ENCODE measurements around the gene RFX6.

DNA sequence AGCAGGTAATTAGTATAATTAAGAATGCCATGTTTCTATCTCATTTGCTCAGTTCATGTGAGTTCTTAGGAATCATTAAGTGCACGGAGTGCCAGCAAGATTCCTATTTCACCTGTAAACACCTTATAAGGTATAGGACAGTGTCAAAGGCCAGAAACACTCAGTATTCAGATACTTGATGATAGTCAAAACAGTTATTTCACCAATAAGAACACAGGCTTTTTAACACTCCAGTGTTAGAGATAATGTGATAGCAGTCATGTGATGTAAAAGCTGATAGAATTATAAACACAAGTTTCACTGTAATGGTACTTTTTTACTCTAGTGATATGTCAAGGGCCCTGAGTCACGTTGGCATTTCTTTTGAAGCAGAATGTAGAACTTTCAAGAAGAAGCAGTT, 48.1 kb upstream of the RFX6 start, which contains the start of gene GPRC6A:
- TF ChIP-seq, protein P1, sequence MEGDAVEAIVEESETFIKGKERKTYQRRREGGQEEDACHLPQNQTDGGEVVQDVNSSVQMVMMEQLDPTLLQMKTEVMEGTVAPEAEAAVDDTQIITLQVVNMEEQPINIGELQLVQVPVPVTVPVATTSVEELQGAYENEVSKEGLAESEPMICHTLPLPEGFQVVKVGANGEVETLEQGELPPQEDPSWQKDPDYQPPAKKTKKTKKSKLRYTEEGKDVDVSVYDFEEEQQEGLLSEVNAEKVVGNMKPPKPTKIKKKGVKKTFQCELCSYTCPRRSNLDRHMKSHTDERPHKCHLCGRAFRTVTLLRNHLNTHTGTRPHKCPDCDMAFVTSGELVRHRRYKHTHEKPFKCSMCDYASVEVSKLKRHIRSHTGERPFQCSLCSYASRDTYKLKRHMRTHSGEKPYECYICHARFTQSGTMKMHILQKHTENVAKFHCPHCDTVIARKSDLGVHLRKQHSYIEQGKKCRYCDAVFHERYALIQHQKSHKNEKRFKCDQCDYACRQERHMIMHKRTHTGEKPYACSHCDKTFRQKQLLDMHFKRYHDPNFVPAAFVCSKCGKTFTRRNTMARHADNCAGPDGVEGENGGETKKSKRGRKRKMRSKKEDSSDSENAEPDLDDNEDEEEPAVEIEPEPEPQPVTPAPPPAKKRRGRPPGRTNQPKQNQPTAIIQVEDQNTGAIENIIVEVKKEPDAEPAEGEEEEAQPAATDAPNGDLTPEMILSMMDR (IDR thresholded peaks at IDR 0.05): no peak
- no peak for TF ChIP-seq POLR2AphosphoS5 (IDR thresholded peaks at IDR 0.05)
